ENCODE results near the gene RANBP10.
"Not testable (repeated sequence)": the region's sequence is repeated elsewhere in the genome, so short reads cannot be mapped to it uniquely, and the experiment has no call there.

RANBP10 gene

DNA sequence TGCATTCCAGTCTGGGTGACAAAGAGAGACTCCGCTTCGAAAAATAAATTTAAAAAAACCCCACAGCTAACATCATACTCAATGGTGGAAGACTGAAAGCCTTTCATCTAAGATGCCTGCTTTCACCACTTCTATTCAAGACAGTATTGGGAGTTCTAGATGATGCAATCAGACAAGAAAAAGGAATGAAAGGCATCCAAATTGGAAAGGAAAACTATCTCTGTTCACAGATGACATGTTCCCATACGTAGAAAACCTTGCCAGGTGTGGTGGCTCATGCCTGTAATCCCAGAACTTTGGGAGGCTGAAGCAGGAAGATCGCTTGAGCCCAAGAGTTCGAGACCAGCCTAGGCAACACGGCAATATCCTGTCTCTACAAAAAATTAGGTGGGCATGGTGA is 31.1 kb downstream of the RANBP10 start:
- no peak for DNase-seq

DNA sequence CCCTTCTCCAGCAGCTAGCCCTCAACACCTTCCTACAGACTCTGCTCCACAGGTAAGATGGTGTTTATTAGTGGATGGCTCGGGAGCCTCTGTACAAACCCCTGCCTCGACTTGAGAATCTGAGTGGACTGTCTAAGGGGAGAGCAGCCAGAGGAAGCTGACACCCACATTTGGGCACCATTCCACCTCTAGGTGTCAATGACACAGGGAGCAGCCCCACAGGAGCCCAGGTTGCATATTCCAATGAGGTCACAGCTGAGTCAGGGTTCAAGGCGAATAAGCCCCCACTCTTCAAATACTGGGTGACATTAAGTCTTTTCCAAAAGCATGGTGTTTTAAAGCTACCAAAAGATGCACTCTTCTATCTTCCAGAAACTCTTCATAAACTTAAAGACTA is 31.9 kb downstream of the RANBP10 start:
- DNase-seq, result no peak

DNA sequence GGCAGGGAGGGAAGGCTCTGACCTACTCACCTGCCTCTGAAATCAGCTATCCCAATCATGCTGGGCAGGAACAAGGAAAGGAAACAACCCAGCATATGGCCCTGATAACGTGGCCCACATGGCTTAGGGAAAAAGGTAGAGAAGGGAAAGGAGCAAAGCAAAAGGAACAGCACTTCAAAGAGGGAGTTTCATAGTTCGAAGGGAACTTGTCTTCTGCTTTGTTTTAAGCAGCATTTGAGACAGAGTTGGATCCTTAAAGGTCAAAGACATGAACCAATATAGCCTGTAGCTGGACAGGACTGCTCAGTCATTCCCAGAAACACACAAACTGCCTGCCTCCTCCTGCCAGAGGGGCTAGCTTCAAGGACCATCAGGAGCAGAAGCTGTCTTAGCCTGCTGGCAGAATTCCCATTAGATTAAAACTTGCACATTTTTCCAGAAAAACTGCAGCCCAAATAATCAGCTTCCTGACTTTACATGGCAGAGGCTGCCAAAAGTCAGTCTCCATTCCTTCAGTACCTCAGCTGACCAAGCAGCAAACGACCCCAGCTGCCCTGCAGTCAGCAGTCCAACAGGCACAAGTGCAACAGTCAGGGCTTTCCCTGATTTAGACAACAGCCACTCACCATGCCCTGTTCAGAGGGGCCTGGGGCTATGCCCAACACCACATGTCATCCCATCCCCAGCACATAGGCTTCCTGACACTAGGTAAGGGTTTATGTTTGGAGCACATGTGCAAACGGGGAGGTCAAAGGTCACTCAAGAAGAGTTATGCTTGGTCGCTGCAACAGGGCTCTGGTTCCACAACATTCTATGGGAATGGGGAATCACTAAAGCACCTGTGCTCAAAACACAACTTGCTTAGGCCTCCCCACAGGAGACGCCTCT is 32.5 kb downstream of the RANBP10 start:
- DNase-seq, result no peak

DNA sequence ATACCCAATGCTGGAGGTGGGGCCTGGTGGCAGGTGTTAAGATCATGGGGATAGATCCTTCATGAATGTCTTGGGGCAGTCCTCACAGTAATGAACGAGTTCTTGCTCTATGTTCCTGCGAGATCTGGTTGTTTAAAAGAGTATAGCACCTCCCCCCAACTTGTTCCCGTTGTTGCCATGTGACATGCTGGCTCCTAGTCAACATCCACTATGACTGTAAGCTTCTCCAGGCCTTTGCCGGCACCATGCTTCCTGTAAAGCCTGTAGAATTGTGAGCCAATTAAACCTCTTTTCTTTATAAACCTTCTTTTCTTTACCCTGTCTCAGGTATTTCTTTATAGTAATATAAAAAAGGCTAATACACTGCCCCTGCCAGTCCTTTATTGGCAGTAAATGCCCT is 33.3 kb downstream of the RANBP10 start:
- DNase-seq, result no peak

DNA sequence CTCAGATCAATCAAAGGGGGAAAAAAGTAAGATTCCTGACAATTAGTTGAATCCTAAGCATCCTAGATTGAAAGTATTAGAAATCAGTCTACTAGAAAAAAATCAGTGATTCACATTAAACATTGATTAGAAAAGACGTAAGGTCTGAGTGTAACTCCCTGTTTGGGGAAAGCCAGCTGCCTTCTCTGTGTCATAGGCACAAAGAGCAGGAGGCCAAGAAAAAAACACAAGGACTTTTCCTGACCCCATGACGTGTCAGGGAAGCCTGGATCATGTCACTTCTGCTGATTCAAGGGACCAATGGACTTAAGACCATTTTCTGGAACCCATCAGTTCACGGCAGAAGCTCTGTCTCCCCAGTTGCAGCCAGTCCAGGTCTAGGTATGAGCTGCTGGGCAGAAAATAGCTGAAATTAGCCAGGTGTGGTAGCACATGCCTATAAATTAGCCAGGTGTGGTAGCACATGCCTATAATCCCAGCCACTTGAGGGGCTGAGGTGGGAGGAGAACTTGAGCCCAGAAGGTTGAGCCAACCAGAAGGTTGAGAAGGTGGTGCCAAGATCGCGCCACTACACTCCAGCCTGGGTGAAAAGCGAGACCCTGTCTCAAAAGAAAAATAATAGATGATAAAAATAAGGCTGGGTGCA is 35.9 kb downstream of the RANBP10 start:
- DNase-seq, result no peak

DNA sequence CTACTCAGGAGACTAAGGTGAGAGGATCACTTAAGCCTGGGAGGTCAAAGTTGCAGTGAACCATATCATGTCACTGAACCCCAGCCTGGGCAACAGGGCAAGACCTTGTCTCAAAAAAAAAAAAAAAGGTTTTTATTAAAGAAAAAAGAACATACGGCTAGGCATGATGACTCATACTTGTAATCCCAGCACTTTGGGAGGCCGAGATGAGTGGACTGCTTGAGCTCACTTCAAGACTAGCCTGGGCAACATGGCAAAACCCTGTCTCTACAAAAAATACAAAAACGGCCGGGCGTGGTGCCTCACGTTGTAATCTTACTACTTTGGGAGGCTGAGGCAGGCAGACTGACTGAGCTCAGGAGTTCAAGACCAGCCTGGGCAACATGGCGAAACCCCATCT is 38.4 kb downstream of the RANBP10 start:
- no peak for DNase-seq

DNA sequence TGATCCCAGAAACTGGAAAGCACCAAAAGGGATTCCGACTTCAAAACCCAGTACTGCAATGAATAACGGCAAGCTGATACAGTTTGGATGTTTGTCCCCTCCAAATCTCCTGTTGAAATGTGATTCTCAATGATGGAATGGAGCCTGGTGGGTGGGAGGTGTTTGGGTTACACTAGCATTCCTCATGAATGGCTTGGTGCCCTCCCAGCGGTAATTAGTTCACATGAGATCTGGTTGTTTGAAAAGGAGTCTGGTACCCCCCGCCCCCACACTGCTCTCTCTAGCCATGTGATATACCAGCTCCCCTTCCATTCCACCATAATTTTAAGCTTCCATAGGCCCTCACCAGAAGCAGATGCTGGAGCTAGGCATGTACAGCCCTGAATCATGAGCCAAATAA is 40.1 kb downstream of the RANBP10 start:
- no peak for DNase-seq

DNA sequence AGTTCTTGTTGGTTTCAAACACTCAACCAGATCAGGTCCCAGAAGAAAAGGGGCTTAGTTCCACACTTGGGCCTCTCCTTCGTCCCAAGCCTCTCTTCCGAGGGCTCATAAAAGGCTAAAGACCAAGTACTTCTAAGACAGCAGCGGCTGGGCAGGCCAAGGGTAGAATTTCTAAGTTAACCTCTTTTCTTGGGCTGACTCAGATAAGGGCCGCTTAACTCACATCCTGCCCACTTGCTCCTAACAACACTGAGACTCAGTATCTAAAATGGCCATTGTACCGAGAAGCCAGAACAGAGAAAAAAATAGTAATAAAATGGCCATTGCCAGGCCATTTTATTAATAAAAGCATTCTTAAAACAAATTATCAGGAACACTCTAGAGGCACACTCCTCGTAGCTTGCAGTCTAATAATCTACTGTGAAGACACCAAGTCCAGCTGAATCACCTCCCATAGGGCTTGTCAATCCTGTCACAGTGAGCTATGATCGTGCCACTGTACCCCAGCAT is 42.1 kb downstream of the RANBP10 start:
- DNase-seq, result no peak

DNA sequence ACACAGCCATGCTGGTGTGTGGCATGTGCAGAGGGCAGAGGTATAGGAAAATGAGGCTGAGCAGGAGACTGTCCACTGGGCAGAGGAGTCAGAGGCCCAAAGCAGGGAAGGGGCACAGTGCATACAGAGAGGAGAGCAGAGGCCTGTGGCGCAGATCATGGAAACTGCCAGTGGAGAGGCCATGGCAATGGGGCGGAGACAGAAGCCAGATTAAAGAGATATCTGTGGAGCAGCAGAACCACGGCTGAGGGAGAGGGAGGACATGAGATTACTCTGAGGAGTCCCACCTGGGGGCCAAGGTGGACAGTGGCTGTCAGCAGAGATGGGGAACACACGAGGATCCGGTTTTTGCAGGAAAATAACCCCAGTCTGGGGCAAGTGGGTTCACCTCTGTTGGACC is 43.3 kb downstream of the RANBP10 start:
- no peak for DNase-seq

DNA sequence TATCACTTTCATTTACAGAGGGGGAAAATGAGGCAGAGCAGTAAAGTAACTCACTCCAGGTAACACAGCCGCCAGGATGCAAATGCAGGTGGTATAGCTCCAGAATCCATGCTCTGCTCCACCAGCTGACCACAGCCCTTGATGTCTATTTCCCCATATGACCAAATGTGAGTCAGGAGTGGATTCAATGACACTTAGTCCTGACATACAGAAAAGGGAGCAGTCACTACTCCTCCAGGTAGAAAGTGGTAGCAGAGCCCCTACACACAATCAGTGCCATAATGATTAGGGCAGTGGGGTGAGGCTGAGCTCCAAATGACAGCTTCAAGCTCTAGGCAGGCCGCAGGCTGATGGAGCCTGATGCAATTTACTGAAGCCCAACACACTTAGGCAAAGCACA is 44.0 kb downstream of the RANBP10 start:
- DNase-seq, result no peak

DNA sequence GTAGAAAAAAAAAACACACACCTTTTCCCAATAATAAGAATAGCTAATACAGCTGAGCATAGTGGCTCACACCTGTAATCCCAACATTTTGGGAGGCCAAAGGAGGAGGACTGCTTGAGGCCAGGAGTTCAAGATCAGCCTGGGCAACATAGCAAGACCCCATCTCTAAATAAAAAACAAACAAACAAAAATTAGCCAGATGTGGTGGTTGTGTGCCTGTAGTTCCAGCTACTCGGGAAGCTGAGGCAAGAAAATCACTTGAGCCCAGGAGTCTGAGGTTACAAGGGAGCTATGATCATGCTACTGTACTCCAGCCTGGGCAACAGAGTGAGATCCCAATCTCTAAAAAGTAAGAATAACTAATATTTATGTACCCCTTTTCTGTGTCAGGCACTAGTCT is 44.4 kb downstream of the RANBP10 start:
- no peak for DNase-seq

DNA sequence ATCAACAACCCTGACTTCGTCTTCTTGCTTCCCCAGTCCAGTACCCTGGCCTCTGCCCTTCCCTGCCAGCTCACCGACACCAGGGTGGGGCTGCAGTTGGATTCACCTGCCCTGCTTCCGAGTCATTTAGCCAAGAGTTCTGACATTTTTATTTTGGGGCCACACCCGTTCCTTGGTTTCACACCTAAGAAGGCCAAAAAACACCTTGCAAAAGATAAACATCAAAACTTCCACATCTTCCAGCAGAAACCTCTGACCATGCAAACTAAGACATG is 45.5 kb downstream of the RANBP10 start:
- DNase-seq, result no peak

DNA sequence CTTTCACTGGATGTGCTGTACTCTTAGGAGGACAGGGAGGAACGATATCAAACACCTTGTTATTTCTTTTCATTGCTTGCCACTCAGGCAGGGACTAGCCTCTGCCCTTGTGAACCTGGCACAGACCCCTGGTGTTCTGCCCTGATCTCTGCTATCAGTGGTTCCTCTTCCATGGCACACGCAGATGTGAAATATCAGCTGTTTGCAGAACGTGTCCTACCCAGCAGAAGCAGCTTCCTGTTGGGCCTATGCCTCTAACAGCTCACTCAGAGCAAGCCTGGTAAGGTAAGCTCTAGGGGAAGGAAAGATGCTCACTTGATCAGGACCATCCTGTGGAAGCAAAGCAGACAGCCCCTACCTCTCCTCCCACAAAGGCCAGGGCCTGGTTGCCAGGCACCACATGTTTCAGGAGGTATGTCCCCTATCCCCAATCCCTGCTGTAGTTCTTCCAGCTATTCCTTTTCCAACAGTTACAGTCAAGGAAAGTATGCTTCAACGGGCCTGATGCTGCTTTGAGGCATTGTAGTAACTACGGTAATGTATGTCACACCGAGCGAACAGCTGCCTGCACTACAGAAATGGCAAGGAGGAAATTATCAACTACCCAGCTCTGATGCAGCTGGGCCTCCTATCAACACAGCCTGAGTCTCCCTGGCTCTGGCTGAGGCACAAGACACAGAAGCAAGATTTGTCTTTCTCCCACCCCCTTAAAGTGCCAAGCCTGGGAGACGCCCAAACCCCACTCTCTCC is 46.0 kb downstream of the RANBP10 start:
- DNase-seq, result no peak

DNA sequence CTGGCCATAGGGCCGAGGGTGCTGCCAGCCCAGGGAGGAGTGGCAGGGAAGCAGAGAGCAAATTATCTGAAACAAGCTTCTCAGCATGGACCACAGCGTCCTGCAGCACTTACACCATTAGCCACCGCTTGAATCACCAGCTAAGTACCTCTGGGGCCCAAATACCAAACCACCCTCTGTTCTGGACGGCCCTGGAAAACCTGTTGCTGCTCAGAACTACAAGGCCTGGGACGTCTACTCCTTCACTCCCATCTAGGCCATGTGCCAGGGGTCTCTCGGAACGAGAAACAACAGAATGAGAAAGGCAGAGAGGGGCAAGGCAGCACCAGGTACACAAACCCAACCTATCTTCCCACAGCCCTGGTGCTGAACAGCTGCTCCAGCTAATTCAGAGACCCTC is 47.4 kb downstream of the RANBP10 start:
- no peak for DNase-seq

DNA sequence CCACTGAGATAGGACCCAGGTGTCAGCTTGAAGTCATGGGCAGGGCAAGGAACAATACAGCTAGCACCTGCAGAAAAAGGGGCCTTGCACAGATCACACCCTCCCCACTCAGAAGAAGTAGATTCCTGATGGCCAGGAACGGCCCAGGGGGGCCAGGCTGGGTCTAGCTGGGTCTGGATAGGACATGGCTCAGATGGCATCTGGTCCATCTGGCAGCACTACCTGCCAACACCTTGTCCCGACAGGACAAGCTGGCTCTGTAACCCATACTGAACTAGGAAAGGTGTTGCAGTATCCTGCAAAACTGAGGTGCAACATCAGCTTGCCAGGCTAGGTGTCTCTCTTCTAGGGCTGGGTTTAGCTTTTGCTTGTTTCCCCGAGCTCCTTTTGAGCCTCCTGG is 48.4 kb downstream of the RANBP10 start:
- DNase-seq, result no peak

DNA sequence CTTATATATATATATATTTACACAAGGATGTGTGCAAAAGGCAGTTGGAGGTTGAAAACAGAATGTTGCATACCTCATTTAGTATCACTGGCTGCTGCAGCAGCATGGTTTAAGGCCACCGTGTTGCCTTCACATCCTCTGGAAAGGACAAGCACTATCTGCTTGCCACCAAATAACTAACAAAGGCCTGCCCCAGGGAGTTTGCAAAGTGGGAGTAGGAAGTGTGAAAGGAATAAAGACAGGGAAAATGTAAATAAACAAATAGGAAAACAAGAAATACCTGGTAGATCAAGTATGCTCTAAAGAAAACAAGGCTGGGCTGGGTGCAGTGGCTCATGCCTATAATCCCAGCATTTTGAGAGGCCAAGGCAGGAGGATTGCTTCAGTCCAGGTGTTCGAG is 53.7 kb downstream of the RANBP10 start:
- DNase-seq, result no peak

DNA sequence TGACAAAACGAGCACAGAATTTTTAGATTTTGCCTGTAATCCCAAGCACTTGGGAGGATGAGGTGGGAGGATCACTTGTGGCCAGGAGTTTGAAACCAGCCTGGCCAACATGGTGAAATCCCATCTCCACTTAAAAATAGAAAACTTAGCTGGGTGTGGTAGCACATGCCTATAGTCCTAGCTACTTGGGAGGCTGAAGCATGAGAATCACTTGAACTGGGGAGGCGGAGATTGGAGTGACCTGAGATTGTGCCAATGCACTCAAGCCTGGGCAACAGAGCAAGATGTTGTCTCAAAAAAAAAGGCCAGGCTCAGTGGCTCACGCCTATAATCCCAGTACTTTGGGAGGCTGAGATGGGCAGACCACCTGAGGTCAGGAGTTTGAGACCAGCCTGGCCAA is 55.0 kb downstream of the RANBP10 start:
- not testable (repeated sequence) for DNase-seq

DNA sequence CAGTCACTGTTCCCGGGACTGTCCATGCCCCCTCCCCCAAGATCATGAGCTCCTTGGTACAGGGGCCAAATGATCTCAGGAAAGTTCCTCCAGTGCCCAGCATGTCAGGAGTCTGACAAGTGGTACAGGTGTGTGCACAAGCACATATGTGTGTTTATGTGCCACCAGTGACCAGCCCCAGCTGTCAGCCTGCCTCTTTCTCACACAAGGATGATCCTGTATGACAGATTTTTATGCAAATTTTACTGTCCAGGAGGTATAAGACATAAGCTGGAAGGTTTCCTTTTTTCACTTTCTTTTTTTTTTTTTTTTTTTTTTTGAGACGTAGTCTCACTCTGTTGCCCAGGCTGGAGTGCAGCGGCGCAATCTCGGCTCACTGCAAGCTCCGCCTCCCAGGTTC is 55.9 kb downstream of the RANBP10 start:
- no peak for DNase-seq

DNA sequence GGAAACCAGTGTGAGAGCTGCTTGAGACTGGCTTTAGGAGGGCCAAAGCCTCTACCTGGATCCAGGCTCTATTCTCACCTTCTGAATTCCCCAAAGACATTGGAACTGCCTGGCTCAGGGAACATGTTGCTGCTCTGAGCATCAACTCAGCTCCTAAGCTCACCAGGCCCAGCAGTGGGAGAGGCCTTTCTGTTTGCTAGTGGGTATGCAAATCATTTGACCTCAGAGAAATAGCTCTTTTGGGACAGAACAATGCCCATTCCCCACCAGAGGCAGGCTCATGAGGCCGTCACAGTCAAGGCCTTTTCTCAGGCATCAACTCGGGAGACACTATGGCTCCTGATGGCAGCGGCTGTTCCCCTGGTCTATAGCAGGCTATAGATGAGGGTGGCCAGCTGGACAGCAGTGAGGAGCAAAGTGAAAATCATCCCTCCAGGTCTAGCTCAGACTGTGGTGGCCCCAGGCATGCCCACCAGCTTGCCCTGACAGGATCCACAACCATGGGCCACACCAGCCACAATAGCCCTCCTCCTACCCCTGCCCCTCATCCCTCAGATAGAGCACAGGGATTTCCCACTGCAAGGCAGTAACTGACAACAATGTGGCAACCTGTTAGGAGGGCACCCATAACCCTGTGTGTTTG is 56.8 kb downstream of the RANBP10 start:
- no peak for DNase-seq

DNA sequence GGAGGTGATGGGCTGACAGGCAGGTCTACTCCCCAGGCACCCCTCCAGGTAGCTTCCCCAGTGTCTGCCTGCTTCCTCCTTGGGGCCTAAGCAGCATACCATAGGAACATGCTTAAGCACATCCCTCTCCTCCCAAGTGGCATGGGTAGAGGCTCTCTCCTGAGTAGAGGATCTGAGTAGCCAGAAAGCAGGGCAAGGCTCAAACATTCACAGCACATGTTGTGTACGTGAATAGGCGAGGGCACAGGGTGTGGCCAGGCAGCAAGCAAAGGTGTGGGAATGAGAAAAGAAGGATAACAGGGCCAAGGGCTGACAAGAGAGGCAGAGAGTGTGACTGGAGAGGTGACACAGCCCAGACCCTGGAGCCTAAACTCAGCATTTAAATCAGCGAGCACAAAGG is 57.5 kb downstream of the RANBP10 start:
- DNase-seq, result no peak

DNA sequence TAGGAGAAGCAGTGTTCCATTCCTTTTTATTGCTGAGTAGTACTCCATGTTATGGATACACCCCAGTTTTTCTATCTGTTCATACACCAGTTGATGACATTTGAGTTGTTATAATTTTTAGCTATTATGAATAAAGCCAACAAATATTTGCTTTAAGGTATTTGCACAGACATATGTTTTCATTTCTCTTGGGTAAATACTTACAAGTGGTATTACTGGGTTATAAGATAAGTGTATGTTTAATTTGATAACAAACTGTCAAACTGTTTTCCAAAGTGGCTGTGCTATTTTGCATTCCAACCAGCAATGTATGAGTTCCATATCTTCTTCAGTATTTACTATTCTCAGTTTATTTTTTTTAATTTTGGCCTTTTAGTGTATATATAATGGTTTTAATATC is 59.5 kb downstream of the RANBP10 start:
- DNase-seq, result no peak

DNA sequence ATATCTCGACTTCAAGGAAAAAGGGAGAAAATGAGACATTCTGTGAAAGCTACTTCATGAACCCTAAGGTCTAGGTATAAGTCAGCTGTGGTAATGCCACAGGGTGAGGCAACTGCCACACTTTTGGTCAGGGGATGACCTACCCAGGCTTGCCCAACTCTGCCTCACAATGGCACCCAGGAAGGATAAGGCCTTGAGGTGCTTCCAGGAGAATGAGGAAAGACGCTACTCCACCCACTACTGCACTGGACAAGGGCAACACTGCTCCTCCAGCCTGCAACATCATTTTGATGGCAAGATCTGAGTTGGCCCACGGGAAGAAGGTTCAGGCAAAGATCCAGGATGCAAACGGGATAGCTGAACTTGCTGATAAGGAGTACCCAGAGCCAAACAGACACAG is 65.2 kb downstream of the RANBP10 start:
- DNase-seq, result no peak

DNA sequence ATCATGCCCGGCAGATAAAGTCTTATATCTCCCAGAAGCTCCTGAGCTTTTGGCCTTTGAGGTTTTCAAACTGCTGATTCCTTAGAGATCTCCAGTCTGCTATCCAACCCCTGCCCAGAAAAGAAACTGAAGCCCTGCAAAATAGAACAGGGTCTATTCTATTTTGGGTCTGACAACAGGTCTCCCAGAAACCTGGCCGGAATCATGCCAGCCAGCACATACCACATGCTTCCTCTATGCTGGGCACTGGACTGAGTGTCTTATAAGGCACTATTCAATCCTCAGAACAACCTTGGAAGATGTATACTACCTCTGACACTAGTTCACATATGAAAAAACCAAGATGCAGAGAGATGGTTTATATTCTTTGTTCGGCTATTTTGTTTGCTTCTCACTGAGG is 66.0 kb downstream of the RANBP10 start:
- DNase-seq, result no peak

DNA sequence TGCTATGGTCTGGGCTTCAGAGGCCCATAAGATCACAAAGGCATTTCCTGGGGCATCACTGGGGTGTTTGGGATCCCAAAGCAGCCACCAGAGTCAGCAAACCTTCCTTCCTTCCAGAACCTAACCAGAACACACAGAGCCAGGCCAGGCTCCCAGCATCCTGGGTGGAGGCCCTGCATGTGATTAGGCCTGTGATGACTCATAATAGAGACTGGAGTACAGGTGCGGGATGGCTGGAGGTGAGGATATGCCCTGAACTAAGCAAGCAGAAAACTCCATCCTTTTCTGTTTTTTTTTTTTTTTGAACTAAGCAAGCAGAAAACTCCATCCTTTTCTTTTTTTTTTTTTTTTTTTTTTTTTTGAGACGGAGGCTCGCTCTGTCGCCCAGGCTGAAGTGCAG is 69.5 kb downstream of the RANBP10 start:
- no peak for DNase-seq

Data from activated T-cell treated with anti-CD3 and anti-CD28 coated beads, Interleukin-2, amount 50 U/mL, for 1 hour (primary cell).